Measurements from ENCODE around the gene GAS6. TPM values are rescaled to one million over a fixed set of nuclear protein-coding genes. Genes with fewer than 3 reads are reported as not detected.
"Not testable (repeated sequence)": the region's sequence is repeated elsewhere in the genome, so short reads cannot be mapped to it uniquely, and the experiment has no call there.

Gene GAS6
- total RNA-seq, 4 donors from 2014 or later, result 317 to 697 (median 547) TPM

GRCh38 chr13:113831061-113831460 is 32.8 kb downstream of the GAS6 start:
- Histone ChIP-seq H3K27ac (no peak overlapping the region), H3K9me3 (no peaks in the 10 kb centered on the region), H3K27me3 (no peaks in the 10 kb centered on the region), H3K4me3 (no peak overlapping the region), H3K36me3 (peaks cover 0 to 76% (median 2%) of the 10 kb centered on the region in 3 donors), H3K4me1 (peaks cover 0 to 13% (median 0%) of the 10 kb centered on the region in 4 donors)
- WGBS, 2 donors, result 88 to 89% methylated on average over 22 to 23 of the region's 23 CpGs
- TF ChIP-seq EP300 (IDR thresholded peaks at IDR 0.05), result no peak
- no peak for TF ChIP-seq POLR2A (IDR thresholded peaks at IDR 0.05)
- TF ChIP-seq CTCF (IDR thresholded peaks at IDR 0.05), result no peak
- DNase-seq (ENCODE audit: low spot score in 2 of 2), result no peak

- WGBS, 2 donors, result 87 to 88% methylated on average over 12 to 21 of the region's 22 CpGs
- H3K36me3 ChIP-seq, result peaks cover 0 to 79% (median 2%) of the 10 kb centered on the region in 3 donors
These were observed 33.4 kb downstream of the GAS6 start for GRCh38 chr13:113830426-113830950.

GRCh38 chr13:113828282-113828825 is 35.5 kb downstream of the GAS6 start:
- H3K27ac ChIP-seq, result no peak overlapping the region
- H3K27me3 ChIP-seq, result no peaks in the 10 kb centered on the region
- no peak overlapping the region for H3K4me3 ChIP-seq
- TF ChIP-seq EP300 (IDR thresholded peaks at IDR 0.05), result no peak
- 95 to 96% methylated on average over 19 to 20 of the region's 20 CpGs for WGBS, 2 donors
- peaks cover 0 to 75% (median 2%) of the 10 kb centered on the region in 3 donors for H3K36me3 ChIP-seq
- DNase-seq (ENCODE audit: low spot score in 2 of 2), result no peak
- H3K9me3 ChIP-seq, result no peaks in the 10 kb centered on the region
- H3K4me1 ChIP-seq, result no peaks in the 10 kb centered on the region

More at GRCh38 chr13:113830426-113830950, 33.4 kb downstream of the GAS6 start:
- H3K9me3 ChIP-seq; DNase-seq (ENCODE audit: low spot score in 2 of 2); H3K27me3 ChIP-seq; H3K4me3 ChIP-seq; H3K4me1 ChIP-seq; H3K27ac ChIP-seq: not testable (repeated sequence)

GRCh38 chr13:113827021-113827420 is 36.9 kb downstream of the GAS6 start:
- H3K4me1 ChIP-seq, result peaks cover 0 to 7% (median under 1%) of the 10 kb centered on the region in 4 donors
- H3K27me3 ChIP-seq, result no peaks in the 10 kb centered on the region
- peaks cover 0 to 75% (median 2%) of the 10 kb centered on the region in 3 donors for H3K36me3 ChIP-seq
- WGBS, 2 donors, result 89 to 92% methylated on average over 19 of the region's 19 CpGs
- no peak overlapping the region for H3K27ac ChIP-seq
- no peaks in the 10 kb centered on the region for H3K9me3 ChIP-seq
- no peak for DNase-seq (ENCODE audit: low spot score in 2 of 2)
- TF ChIP-seq POLR2A (IDR thresholded peaks at IDR 0.05) (no peak), EP300 (IDR thresholded peaks at IDR 0.05) (no peak), CTCF (IDR thresholded peaks at IDR 0.05) (no peak)
- H3K4me3 ChIP-seq, result no peak overlapping the region

GRCh38 chr13:113826446-113826845 is 37.4 kb downstream of the GAS6 start:
- not testable (repeated sequence) for H3K9me3 ChIP-seq; H3K4me3 ChIP-seq; DNase-seq (ENCODE audit: low spot score in 2 of 2); H3K27ac ChIP-seq; H3K27me3 ChIP-seq
- 87 to 94% methylated on average over 7 to 25 of the region's 35 CpGs for WGBS, 2 donors
- Histone ChIP-seq H3K4me1 (peaks cover 0 to 12% (median 6%) of the 10 kb centered on the region in 4 donors), H3K36me3 (peaks cover 0 to 77% (median 2%) of the 10 kb centered on the region in 3 donors)

- Histone ChIP-seq H3K9me3 (no peaks in the 10 kb centered on the region), H3K27ac (no peak overlapping the region), H3K4me3 (no peak overlapping the region), H3K36me3 (peaks cover 0 to 71% (median 2%) of the 10 kb centered on the region in 3 donors), H3K4me1 (peaks cover 0 to 18% (median 8%) of the 10 kb centered on the region in 4 donors), H3K27me3 (no peaks in the 10 kb centered on the region)
- TF ChIP-seq POLR2A (IDR thresholded peaks at IDR 0.05) (no peak), EP300 (IDR thresholded peaks at IDR 0.05) (no peak), CTCF (IDR thresholded peaks at IDR 0.05) (no peak)
- no peak for DNase-seq (ENCODE audit: low spot score in 2 of 2)
- 65 to 71% methylated on average over 7 to 15 of the region's 16 CpGs for WGBS, 2 donors
These were observed 38.0 kb downstream of the GAS6 start for GRCh38 chr13:113825841-113826240.
